Activated T-helper 9 cell treated with anti-CD3 and anti-CD28 coated beads, Interleukin-2, amount 50 U/mL, for 16 hours (primary cell): ENCODE measurements around the gene CD34.

ENCODE experiments used
- DNase-seq: peaks from one replicate; pipeline ENCODE4 v3.0.0-alpha.2; 2020; ENCODE audit warnings: low read depth

CD34 gene

DNA sequence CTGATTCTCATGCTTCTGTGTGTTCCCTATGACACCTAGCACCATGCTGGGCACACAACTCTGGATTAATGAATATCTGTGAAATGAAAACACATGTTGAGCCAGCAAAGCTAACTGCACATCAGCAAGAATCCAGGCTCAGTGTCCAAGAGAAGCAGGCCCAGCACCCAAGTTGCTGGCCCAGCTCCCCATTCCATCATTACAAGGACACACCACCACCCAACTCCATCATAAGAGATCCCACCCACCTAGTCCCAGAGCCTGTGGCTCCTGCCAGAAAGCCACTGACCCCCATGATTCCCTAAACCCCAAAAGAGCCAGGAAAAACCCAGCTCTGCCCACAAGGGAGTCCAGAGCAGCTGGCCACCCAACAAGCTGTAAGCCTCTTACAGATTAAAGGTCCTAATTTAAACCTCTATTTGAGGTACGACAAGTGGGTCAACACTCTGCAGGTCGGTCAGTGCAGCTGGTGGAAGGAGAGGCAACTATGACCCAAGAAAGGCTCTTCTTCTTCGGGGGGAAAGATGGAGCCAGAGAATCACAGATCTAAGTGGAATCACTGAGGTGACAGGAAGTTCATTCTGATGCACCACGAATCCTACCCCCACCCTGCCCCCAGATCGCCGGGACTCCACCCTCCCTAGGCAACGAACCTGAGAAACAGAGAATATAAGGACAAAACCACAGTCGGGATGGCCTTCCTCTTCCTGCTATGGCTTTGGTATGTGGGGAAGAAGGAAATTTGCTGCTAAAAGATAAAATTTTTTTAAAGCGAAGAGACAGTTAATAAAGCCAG lies 58.2 kb downstream of the CD34 start:
- DNase-seq = no peak

DNA sequence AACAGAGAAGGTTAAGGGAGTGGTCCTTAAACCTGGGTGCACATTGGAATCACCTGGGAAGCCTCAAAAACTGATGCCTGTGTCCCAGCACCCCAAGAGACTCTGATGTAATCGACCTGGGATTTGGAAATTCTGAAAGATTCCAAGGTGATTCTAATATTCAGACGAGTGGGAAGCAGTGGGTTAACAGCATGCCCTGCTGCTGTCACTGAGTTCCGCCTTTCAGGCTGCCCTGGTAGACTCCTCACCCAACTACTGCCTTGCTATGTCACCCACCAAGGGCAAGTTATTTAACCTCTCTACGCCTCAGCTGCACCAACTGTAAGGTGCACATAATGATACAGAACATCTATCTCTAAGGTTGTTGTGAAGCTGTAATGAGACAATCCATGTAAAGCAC lies 59.2 kb downstream of the CD34 start:
- no peak for DNase-seq

DNA sequence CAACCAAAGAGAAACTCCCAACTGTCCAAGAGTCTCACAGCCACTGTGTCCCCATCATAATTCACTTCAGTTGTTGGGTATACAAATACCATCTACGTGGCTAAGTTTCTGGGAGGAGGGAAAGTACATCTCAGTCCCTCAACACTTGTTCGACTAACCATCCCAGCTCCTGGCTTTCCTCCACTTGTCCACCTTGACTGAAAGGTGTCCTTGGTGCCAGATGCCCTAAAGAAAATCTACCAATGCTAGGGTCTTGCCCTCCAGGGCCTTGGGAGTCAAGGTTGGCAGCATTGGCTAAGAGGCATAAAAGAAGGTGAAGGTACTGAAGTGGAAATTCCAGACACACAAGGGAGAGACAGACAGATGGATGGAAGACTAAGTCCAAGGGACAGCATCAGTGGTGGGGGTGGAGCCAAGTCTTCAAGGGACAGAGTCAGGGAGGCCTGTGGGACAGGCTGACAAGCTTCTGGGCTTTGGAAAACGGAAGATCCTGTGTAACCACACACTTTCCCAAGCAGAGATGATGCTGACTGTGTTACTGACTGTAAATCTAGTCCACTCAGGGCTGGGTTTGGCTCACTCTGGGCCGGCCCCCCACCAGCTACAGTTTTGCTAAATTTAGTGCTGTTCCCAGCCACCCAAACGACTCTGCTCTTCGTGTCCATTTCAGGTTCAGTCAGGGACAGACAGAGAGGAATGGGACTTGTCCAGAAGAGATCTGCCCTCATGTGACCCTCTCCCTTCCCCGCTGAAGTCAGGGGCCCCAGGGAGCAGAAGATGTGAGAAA lies 60.1 kb downstream of the CD34 start:
- DNase-seq = no peak

DNA sequence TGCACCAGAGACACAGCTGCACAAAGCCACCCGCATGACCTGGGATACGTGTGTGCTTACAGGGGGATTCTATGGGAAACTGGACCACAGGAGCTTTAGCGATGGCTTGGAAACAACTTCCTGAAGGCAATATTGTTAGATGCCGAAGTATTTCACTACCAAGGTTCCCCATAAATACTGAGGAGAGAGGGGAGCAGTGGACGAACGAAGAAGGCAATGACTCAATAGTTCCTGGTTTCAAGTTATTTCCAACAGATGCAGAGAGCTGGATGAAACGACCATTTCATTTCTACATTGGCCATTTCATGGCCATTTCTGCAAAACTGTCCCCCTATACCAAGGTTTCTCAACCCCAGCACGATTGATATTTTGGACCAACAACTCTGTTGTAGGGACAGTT lies 61.3 kb downstream of the CD34 start:
- no peak for DNase-seq

DNA sequence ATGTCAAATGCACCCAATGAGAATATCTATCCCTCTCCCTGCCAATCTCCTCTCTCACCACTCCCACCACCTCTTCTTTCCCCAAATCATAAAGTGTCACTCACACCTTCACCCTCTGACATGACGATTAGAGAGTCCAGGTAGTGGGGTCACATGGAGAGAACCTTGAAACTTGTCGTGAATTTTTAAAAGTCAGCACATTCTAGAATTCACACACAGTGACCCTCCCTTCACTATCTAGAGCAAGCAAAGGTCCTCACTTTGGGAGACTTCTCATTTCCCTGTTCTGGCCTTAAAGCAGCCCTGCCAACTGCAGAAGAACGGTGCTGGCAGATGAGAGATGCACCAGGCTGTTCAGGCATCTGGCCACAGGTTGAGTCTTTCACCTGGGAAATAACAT lies 61.9 kb downstream of the CD34 start:
- DNase-seq = no peak

DNA sequence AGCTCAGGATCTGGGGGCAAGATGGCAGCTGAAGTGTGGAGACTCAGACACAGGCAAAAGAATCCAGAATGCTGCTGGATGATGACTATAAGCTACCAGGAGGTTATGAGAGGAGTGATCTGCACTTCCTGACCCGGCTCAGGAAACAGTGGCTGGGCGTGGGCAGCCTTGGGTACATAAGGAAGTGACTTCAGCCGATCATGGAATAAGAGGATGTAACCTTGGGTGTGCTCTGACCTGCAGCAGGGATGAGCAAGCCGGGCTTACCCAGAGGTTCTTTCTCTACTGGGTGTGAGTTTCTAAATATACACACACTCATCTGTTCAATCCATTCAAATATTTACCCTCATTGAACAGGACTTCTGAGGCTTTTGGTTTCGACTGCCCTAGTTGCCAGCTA lies 62.7 kb downstream of the CD34 start:
- peak; percentile 29 for DNase-seq

DNA sequence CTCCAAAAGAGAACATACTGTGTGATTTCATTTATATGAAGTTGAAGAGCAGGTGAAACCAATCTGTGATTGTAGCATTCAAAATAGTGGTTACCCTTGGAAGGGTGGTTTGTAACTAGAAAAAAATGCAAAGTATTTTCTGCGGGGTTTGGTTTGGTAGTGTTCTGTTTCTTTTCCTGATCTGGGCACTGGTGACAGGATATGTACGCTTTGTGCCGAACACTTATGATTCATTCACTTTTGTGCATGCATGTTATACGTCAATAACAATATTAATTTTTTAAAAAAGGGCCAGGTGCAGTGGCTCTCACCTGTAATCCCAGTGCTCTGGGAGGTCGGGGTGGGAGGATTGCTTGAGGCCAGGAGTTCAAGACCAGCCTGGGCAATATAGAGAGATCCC lies 63.8 kb downstream of the CD34 start:
- no peak for DNase-seq

DNA sequence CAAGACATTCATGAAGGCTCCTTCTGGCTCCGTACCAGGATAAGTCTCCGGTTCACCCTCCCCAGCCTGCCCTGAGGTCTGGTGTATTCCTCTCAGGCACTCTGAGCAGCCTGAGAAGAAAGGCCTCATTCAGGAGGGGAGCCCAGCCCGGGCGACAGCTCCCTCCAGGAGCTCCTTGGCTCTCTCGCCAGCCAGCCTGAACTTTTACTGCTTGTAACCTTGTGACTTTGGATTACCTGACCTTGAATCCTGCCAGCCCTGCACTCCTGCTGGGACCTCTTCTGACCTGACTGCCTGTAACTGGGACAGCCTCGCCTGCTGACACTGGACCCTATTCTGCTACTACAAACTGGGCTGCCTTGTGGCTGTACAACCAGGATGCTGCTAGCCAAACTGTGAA lies 65.8 kb downstream of the CD34 start:
- no peak for DNase-seq

DNA sequence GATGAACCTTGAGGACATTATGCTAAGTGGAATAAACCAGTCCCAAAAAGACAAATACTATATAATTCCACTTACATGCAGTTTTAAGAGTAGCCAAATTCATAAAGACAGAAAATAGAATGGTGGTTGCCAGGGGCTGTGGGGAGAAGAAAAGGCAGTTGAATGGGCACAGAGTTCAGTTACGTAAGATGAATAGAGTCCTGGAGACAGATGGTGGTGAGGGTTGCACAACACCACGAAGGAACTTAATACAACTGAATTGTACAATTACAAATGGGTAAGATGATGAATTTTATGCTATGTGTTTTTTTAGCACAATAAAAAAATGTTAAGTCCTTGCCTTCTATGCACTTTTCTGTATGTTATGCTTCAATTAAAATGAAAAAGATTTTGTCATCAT lies 66.6 kb downstream of the CD34 start:
- no peak for DNase-seq

DNA sequence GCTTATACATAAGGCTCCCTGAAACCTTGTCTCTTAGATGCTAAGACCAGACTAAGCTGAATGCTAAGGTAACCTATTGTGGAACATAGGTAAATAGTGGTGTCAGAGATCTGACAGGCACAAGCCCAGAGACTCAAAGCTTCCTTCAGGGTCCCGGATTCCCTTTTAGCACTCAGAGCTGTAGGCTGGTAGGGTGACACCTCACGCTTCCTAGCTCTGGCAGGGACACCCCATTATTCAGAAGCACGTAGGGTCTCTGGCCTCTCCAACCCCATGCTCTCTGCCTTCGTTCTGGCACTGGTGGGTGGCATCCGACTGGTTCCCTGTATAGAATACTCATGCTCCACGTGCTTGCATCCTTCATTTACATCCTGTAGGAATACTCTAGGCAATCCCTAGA lies 68.4 kb downstream of the CD34 start:
- DNase-seq = no peak

DNA sequence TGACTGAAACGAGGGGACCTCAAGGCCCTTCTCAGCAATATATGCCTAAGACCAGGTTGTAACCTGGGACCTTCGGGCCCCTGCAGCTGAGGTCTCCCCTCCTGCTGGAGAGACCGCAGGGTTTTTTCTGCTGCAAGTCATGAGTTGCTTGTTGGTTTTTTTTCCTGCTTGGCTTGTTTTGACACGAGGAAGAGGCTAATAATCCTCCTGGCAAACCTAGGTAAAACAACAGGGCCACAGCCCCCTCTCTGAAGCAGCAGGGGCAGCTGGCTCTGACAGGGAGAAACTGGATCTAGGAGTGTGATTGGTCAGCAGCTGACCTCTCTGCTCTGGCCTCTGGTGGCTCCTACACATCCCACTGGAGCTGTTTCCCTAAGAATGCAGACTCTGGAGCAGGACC lies 69.0 kb downstream of the CD34 start:
- DNase-seq = no peak

DNA sequence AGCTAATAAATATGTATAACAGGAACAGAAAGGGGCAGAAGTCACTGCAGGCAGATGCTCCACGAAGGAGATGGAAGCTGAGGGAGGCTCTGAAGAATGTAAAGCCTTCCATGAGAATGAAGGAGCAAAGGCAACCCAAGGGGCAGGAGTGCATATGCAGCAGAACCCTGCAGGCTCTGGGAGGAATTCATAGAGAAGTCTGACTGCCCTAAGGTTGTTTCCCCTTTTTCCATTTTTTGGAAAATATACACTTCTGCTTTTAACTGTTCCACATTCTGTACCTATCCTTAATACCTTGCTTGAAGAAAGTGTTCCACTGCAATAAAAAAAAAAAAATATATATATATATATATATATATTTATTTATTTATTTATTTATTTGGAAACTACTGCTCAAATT lies 69.6 kb downstream of the CD34 start:
- no peak for DNase-seq

DNA sequence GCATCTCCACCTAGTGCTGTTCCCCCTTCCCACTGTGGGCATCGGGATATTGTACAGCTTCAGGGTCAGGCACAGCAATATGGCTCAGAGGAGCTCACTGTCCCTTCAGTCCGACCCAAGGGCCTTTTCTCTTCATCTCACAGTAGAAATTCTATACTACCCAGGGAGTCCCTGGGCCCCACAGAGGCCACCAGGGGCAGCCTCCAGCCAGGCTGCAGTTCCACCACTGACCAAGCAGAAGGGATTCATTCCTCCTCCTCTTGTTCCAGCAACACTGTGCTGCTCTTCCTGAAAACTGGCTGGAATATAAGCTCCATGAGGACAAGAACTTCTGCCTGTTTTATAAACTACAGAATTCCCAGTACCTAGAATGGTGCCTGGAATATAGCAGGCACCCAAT lies 70.5 kb downstream of the CD34 start:
- DNase-seq = no peak

DNA sequence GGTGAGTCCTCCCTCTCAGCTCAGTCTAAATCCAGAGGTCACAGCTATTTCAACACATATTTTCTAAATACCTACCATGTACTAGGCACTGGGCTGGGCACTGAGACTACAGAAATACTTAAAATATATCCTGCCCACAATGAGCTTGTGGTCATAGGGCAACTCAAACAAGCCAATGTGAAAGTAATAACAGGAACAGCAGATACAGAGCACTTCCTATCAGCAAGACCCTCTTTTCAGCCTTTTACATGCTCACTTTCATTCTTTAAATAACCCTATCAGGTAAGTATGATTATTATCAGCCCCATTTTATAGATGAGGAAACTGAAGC lies 71.9 kb downstream of the CD34 start:
- no peak for DNase-seq

DNA sequence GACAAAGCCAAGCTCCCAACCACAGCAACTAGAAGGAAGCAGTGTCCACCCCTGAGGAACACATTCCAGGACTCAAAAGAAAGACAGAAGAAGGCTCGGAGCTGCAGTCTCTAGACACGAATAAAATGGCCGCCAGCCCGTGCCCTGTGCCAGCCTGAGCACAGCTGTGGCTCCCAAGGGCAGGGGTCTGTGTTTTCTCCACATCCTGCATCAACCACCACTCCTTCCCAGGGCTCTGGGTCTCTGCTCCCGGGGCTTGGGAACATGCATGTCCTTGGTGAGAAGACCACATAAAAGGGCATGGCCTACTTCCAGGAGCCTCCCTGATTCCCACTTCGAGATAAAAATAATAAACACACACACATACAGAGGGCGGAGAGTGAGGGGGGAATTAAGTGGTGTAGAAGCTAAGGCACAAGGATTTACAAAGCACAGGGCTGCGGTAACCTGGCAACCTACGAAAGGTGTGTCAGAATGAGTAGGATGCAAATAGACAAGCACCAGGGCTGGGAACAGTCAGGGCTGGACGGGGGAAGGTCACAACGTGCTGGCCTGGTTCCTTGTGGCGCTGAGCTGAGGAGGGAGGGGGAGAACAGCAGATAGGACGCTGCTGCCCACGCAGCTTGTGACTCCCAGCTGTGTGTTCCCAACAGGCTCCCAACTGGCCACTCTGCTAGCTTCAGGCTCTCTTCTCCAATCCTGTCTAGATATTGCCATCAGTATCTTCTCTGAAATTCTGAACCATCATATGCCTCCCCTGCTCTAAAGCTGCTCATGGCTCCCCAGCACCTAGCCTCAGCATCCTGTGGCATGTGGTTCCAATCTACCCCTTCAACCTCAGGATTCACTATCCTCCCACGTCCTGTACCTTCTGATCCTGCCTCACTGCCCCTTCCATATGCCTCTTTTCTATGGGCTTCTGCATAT lies 72.5 kb downstream of the CD34 start:
- DNase-seq = no peak

DNA sequence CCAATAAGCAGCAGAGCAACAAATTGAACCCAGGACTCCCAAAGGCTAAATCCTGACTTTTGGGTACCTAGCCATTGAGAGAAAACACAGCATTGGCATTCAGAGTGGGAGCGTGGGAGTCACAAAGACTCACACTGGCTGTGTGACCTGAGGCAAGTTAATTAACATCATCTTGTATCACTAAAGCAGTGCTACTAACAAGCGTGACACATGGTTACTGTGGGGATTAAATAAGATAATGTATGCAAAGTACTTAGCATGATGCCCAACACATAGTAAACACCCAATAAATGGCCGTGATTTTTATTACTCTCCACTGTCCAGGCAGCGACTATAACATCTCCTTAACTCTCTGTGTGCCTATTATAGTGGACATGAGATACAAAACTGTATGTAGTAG lies 73.3 kb downstream of the CD34 start:
- DNase-seq = no peak

DNA sequence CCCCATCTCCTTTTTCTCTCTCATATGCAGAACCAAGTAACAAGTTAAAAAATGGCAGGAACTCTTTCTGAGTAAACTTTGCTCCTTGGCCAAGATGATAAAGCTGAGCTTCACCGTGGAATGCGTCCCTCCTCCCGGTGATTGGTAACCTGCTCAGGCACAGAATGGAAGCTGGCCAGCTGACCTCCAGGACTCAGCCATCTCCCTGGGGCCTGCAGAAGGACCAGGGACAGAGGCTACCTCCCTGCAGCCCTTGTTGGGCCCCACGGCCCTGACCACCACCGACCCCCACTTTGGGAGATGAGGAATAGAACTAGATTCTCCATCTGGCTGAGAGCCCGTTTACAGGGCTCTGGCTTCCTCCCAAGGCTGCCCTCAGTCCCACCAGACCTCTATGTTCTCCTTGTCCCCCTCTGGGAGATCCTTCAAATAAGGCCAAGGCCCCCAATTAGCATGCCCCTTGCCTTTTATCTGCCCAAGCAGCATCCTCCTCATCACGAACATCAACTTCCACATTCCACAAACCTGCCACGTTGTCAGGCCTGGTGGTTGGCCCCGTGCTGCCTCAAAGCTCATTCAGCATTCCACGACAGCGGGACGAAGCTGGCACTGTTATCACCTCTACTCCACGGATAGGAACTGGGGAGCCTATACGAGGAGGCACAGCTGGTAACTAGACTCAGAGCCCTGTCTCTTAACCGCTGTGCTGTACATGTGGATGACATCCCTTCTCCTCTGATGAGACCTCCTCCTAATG lies 74.2 kb downstream of the CD34 start:
- no peak for DNase-seq

DNA sequence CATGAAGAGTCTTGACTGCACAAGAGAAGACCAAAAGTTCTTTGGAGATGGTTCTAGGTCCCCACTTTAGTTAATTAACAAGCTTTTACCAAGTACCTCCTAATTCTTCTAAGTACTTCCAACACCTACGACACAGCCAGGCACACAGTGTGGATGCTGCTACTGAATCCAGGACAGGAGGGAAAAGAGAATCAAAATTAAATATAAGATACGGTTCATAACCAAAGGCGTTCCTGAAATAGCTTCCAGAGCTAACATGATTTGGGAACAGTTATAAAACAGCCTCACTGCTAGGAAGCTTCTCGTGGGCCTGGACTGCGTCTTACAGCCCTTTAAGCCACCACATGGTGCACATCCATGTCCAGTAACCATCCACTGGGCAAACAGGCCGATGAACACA lies 75.0 kb downstream of the CD34 start:
- no peak for DNase-seq

DNA sequence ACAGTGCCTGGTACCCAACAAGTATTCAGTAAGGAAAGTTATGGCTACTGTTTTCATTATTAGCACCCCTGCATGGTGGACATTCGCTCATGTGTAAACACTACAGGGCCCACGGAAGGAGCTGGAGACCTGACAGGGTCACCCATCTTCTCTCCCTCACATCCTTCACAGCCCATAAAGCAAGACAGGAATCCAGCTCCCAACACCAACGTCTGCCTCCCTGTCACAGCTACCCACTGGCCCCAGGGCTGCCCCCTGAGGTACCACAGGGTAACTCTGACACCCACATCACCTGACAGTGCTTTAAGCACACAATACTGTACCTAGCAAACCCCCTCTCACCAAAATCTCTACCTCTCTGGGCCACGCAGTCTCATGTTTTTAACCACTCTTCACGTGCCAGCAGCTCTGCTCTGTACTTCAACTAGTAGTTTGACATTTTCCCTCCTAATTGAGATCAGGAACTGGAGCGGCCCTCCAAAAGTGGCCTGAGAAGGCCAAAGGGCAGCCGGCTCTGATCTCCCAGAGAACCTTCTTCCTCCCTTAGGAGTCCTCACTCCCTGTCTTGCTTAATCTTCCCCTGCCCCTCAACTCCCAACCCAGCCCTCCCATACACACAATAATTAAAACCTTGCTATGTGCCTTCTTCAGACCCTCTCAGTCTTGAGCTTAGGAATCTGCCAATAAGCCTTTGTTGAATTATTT lies 76.8 kb downstream of the CD34 start:
- no peak for DNase-seq

DNA sequence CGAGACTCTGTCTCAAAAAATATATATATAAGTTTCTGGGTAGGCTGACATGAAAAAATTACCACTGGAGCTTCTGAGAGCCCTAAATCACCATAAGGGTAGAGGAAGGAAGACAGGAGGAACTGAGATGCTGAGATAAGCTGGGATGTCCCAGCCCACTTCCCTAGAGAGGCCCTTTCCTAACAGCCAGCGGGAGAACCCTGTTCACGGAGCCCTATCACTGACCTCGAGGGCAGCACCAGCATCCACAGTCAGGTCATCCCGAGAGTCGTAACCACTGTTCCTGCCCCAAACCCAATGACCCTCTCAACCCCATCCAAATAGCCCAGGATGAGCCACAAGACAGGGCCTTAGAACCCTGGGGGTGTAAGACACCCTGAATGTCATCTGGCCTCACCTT lies 77.5 kb downstream of the CD34 start:
- DNase-seq = no peak

DNA sequence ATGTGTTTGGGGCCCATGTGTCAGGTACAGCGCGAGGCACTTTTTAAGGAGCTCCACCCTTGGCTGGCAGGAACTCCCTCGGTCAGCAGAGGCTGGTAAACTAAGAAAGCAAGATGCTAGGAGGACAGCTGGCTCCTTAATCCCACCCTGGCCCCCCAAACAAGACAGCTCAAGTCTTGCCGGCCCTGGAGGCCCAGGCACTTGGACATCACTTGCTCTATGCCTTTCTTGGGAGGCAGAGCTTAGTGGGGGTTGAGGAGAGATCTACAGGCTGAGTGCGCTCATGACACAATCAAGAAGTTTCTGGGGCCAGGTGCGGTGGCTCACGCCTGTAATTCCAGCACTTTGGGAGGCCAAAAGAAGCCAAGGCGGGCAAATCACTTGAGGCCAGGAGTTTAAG lies 78.1 kb downstream of the CD34 start:
- no peak for DNase-seq
